Measurements from ENCODE around the gene URB2. TPM values are rescaled to one million over a fixed set of nuclear protein-coding genes. Genes with fewer than 3 reads are reported as not detected.

Gene URB2
- total RNA-seq, 1 experiment from 2014 or later, result 53.2 TPM

- no peaks in the 10 kb centered on the region for H4K20me1 ChIP-seq (ENCODE audit: control insufficient read depth, insufficient read depth, insufficient read length)
- peaks cover 10% of the 10 kb centered on the region for H3K79me2 ChIP-seq (ENCODE audit: insufficient read depth, low read length)
- H3K36me3 Mint-ChIP-seq (ENCODE audit: insufficient read depth in 1 of 3, low read depth in 3 of 3), result peaks cover 0 to 8% (median 0%) of the 10 kb centered on the region in 3 experiments; a peak in 4 of 7 replicates
Measured at GRCh38 chr1:229619002-229619401, 7.0 kb upstream of the URB2 start.

More at GRCh38 chr1:229619002-229619401, 7.0 kb upstream of the URB2 start:
- Histone ChIP-seq H3K4ac (ENCODE audit: low read depth, low read length) (no peak overlapping the region), H3K23me2 (ENCODE audit: insufficient read length, low read depth, low read length, poor library complexity, severe bottlenecking) (no peaks in the 10 kb centered on the region), H3K4me1 (ENCODE audit: insufficient read depth, low read length) (0 out of 2 replicates have a peak, but pooled peaks cover 3% of the 10 kb centered on the region), H3K14ac (ENCODE audit: insufficient read depth, low read length) (no peak overlapping the region), H2AFZ (ENCODE audit: low read length) (no peak overlapping the region), H2BK120ac (ENCODE audit: low read depth, low read length, poor library complexity, severe bottlenecking) (no peak overlapping the region), H3K18ac (ENCODE audit: insufficient read length, low read depth, low read length) (no peak overlapping the region), H3K79me1 (ENCODE audit: insufficient read depth, low read depth, low read length, poor library complexity, severe bottlenecking) (peaks cover 3% of the 10 kb centered on the region), H2BK15ac (ENCODE audit: low read depth, low read length) (no peak overlapping the region), H4K5ac (ENCODE audit: insufficient read length, low read depth, low read length) (no peak overlapping the region), H3K27ac (ENCODE audit: insufficient read length, low read depth, low read length) (no peak overlapping the region), H3K56ac (ENCODE audit: insufficient read length, low read depth, low read length) (no peak overlapping the region), H4K8ac (replicated peaks; ENCODE audit: insufficient read length, low read depth, low read length) (no peak overlapping the region), H2BK12ac (ENCODE audit: insufficient read length, low read depth, low read length) (no peak overlapping the region), H3K9ac (ENCODE audit: extremely low read depth, insufficient read length, low read length) (no peak overlapping the region), H2AK5ac (ENCODE audit: insufficient read length, low read length) (no peak overlapping the region), H3K27me3 (ENCODE audit: insufficient read depth, low read length) (no peaks in the 10 kb centered on the region), H2BK20ac (ENCODE audit: low read depth, low read length, poor library complexity, severe bottlenecking) (no peak overlapping the region), H2BK5ac (ENCODE audit: insufficient read length, low read length) (no peak overlapping the region), H4K91ac (ENCODE audit: insufficient read length, low read depth, low read length) (no peak overlapping the region), H3T11ph (ENCODE audit: low read length) (no peak overlapping the region), H3K9me3 (ENCODE audit: control insufficient read depth, low read depth, low read length) (no peaks in the 10 kb centered on the region), H3K4me2 (ENCODE audit: insufficient read depth, insufficient read length, low read length) (no peak overlapping the region), H3K23ac (ENCODE audit: insufficient read length, low read depth, low read length) (no peak overlapping the region)
- no peak for TF ChIP-seq CTCF (conservative IDR thresholded peaks at IDR 0.05)
- Mint-ChIP-seq H3K4me1 (peaks cover 15 to 20% of the 10 kb centered on the region in 2 experiments), H3K27ac (no peak overlapping the region), H3K9me3 (no peaks in the 10 kb centered on the region), H3K27me3 (ENCODE audit: low read depth) (no peaks in the 10 kb centered on the region), H3K4me3 (no peak overlapping the region)
- DNase-seq, result no peak

Measured in H9 (cell line).